GM19025 (cell line): ENCODE data around the gene GIMAP4.
"Not testable (repeated sequence)": the region's sequence is repeated elsewhere in the genome, so short reads cannot be mapped to it uniquely, and the experiment has no call there.

ENCODE experiments used
- ATAC-seq: cut with Tn5 transposase; IDR thresholded peaks from one replicate; pipeline ENCODE4 v1.9.1; 2021; ENCODE audit warnings: mild to moderate bottlenecking, low read depth, moderate library complexity; ENCODE audit not compliant: unreplicated experiment

GIMAP4 gene

DNA sequence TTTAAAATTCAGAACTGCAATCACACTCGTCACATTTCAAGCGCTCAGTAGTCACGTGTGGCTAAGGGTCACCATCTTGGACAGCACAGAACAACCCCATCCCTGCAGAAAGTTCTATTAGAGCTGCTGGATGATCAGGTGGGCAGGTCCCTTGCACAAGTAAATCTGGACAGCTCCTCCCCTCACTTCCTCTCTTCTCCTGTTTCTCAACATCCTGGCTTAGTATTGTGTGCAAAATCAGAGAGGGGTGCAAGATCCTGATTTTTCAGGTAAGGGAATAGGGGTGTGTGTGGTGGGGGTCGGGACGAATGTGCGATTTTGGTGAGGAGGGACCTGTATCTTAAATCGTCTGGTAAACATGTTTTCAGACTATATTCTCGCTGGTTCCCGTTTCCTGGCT, at the start of gene GIMAP4:
Gene GIMAP4 (plus strand): TSS at position 222 of the 400 bp plus-strand sequence. CDS start 2,512 bp downstream, outside the sequence.
- no peak for ATAC-seq

- no peak for ATAC-seq
These were observed 47.9 kb upstream of the GIMAP4 start for GRCh38 chr7:150519310-150519709.

GRCh38 chr7:150520145-150520544, 47.0 kb upstream of the GIMAP4 start:
- ATAC-seq: no peak

DNA sequence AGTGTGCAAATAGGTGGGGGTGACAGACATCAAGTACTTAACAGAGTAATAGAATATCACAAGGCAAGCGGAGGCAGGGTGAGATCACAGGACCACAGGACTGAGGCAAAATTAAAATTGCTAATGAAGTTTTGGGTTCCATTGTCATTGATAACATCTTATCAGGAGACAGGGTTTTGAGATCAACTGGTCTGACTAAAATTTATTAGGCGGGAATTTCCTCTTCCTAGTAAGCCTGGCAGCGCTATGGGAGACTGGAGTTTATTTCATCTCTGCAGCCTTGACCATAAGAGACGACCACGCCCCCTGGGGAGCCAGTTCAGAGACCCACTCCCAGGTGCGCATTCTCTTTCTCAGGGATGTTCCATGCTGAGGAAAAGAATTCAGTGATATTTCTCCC, 44.3 kb upstream of the GIMAP4 start:
- not testable (repeated sequence) for ATAC-seq

DNA sequence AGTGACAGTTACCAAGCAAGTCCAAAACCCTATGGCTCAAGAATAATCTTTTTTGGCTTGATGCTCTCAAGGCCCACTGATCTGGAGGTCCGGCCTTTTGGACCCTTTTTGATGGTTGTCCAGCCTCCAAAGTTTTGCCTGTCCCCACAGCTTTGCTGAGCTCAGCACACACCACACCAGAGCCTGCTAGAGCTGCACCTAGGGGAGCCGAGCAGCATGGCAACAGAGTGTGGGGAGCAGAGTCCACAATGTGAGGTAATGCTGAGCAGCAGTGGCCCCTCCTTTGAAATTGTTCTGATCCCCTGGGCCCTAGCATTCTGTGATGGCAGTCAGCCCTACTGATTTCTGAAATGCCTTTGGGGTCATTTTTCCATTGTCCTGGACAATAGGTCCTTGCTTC, 43.2 kb upstream of the GIMAP4 start:
- no peak for ATAC-seq

GRCh38 chr7:150531704-150532103, 35.5 kb upstream of the GIMAP4 start:
- ATAC-seq: no peak

DNA sequence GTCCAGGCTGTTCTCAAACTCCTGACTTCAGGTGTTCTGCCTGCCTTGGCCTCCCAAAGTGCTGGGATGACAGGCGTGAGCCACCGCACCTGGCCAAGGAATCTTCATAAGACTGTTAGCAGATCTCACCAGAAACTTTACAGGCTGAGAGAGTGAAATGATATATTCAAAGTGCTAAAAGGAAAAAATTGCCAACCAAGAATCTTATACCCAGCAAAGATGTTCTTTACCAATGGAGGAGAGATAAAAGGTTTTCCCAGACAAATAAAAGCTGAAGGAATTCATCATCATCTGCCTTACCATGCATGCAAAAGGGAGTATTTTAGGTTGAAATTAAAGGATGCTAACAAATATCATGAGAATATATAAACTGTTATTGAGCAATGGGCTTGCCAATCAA, 28.9 kb upstream of the GIMAP4 start:
- no peak for ATAC-seq

- ATAC-seq: no peak
These were observed 14.0 kb upstream of the GIMAP4 start for GRCh38 chr7:150553163-150553562.

DNA sequence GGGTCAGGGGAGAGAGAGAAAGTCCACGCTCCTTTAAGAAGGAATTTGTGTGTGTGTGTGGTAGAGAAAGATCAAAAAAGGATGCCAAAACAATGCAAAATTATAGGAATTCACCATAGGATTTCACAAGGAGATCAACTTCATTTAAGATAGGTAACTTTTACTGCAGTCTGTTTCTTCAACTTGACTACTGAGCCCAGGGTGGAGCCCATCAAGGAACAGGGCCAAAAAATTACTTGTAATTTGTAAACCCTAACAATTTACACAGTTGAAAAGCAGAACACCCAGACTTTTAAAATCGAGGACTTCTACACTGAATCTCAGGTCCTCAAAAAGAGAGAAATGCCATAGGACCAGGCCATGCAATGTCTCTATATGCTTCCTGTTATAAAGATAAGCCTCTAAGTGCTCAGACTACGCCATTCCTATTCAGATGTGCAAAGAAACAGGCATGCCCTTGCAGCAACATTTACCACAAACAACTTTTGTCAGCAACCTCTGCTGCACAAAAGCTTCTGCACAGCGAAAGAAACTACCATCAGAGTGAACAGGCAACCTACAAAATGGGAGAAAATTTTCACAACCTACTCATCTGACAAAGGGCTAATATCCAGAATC, 10.6 kb upstream of the GIMAP4 start:
- ATAC-seq: no peak

DNA sequence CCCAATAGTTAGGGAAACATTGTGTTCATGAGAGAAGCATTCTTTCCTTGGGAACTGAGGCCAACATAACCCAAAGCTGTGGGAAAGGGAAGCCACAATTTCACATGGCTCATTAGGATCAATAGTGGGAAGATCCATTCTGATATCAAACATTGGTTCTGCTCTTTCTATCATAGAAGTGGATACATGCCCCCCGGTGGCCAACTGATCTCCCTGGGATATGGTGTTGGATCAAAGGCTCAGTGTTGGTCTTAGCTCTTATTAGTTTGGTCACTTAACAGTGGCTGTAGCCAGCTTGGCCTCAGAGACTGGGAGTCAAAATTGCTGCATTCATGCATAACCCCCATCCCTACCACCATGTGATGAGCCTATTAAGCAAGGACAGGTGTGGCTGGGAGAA, 6.7 kb upstream of the GIMAP4 start:
- no peak for ATAC-seq

DNA sequence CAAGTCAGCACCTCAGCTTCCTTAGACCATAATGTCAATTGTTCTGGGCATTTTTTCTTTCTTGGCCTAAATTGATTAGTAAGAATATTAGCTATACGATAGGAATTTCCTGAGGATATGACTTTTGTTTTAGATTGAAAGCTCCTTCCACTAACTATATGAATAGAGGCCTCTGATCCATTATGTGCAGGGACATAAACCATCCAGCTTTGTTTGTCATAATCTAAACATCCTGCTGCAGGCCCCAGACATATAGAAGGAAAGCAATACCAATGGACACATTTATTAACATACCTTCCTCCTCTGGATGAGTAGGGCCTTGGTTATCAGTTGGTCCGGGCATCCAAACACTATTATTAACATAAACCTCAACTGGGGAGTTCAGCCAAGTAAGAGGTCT, 4.3 kb upstream of the GIMAP4 start:
- no peak for ATAC-seq

- ATAC-seq: no peak
These were observed 3.2 kb upstream of the GIMAP4 start for GRCh38 chr7:150564006-150564405.

GRCh38 chr7:150564566-150564965, 2.6 kb upstream of the GIMAP4 start:
- no peak for ATAC-seq

DNA sequence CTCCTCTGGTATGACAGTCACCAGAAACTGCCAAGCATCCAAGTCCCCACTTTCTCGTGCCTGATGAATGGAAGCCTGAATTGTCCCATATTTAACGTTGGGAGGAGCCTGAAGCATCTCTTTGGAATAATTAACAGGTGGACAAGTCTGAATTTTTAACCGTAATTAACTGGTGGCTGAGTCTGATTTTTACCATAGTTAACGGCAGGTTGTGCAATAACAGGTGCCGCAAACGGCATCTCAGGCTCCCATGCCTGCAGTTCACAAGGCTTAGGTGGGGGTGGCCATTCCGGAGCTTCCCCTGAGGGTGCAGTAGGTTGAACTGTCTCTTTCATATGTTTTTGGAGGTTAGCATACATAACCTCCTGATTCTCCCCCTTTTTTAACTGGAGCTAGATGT, 2.0 kb upstream of the GIMAP4 start:
- no peak for ATAC-seq

GRCh38 chr7:150566123-150566522, 1.1 kb upstream of the GIMAP4 start:
- no peak for ATAC-seq

DNA sequence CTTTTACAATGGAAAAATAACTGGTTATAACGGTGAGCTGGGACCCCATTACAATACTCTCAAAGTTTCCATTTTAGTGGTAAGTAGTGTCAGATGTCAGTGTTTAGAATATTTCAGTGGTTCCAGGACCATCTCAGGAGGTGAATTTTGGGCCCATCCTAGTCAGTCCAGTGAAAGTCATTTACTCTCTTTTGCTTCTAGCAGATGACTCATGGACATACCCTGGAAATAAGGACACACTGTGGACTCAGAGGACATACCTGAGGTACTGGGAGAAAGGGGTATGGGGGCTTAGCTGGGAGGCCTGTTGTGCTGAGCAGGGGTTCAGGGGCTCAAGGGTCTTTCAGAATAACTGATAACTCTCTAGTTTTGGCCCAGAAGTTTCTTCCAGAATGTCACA, 618 bp upstream of the GIMAP4 start:
- no peak for ATAC-seq

DNA sequence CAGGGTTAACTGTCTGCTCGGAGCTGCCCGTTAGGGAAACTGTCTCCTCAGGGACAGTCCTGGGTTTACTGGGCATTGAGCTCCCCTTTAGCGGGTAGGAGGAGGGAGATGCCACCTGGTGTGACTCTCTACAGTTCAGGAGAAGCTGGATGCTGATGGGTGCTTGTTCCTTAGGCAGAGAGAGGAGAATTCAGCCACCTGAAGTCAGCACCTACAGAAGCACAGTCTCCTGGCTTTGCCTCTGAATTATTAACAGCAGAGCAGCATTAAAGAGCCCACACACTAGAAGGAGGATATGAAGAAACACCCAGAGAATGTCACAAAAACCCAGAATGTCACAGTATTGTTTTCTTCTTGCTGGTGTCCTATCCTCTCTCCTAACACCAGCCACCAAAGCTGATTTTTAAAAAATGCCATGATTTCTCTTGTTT, 696 bp downstream of the GIMAP4 start:
- no peak for ATAC-seq

GRCh38 chr7:150568714-150569113, 1.5 kb downstream of the GIMAP4 start:
- no peak for ATAC-seq

- no peak for ATAC-seq
These were observed 2.2 kb downstream of the GIMAP4 start for GRCh38 chr7:150569245-150569955.

DNA sequence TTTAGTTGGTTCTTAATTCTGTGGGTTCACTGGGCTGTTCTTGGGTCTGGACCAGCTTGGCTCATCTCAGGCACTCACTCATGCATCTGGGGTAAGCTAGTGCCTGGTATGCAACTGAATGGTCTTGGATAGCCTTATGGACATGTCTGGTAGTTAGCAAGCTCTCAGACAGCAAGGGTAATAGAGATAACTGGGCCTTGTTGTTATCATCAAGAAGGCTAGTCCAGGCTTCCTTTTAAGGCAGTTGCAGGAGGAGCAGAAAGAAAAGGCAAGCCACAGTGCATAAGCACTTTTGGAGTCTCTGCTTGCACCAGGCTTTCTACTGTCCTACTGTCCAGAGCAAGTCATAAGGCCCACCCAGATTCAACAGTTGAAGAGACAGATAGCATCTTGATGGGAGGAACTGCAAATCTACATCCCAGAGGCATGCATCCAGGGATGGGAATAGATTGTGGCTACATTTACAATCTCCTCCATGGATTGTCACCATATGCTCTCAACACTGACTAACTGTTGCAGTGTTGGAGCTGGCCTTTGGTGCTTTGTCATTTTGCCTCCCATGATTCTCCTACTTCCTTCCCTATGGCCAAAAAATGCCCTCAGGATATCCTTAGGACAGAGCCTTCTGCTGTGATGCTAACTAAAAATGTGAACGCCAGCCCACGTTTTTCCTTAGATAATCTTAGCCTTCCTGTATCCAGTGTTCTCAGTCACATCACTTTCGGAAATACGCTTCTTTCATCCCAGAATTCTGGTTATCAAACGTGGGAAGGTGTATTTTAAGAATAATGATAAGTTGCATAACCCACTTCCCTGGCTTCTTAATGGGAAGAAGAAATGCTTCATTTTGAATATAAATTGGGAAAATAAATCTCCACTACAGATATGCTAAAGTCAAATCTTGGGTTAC, 3.6 kb downstream of the GIMAP4 start:
- no peak for ATAC-seq

GRCh38 chr7:150572496-150572895, 5.3 kb downstream of the GIMAP4 start:
- ATAC-seq: no peak
